Esophagus squamous epithelium (tissue), 4 donors: ENCODE data around the gene SNX10.

Source experiments
- CTCF ChIP-seq, 6 experiments: fragments of 450-650 bp in 4 of 6; fragments of 200-600 bp in 2 of 6; sonication (generic) in 2 of 6; IDR thresholded peaks; one replicate each; pipeline ENCODE4 v1.5.1; 2016 to 2019; ENCODE audit warnings: antibody characterized with exemption in 6 of 6, mild to moderate bottlenecking in 4 of 6, moderate library complexity in 4 of 6
- POLR2A ChIP-seq, 4 donors: fragments of 450-650 bp; IDR thresholded peaks; one replicate each; pipeline ENCODE4 v1.6.1; 2017; ENCODE audit warnings: antibody characterized with exemption in 4 of 4, mild to moderate bottlenecking in 4 of 4, moderate library complexity in 3 of 4

GRCh38 chr7:26356229-26356628 lies 64.6 kb downstream of the SNX10 start:
- no peak for TF ChIP-seq CTCF (IDR thresholded peaks at IDR 0.05)
- no peak for TF ChIP-seq POLR2A (IDR thresholded peaks at IDR 0.05)
